Measurements from ENCODE around the gene MYO1A. TPM values are rescaled to one million over a fixed set of nuclear protein-coding genes. Genes with fewer than 3 reads are reported as not detected.

MYO1A gene
- polyA plus RNA-seq, 1 of the 3 experiments (the other 2 are of a cell fraction): not detected

- CTCF ChIA-PET: interaction anchor here (0.7 to 8.9 kb wide), 6 partner anchors 11 to 270 kb away, joined by 3 to 257 read pairs (median 33); partner anchors contain the start of genes STAT6, TAC3 and ZBTB39
- H3K9me3 ChIP-seq: no peaks in the 10 kb centered on the region
- no peak overlapping the region for H2AFZ ChIP-seq (ENCODE audit: low read depth)
- WGBS (ENCODE audit: low lambda C conversion rate): 95% methylated on average over 1 of the region's 1 CpG
- peaks cover 28 to 49% of the 10 kb centered on the region in 2 experiments for H3K36me3 ChIP-seq (replicated peaks in 1 of 2; ENCODE audit: control insufficient read depth in 1 of 2, insufficient read depth in 2 of 2, low read length in 1 of 2)
- no peak overlapping the region for H3K9ac ChIP-seq
- no peak for DNase-seq
- H3K79me2 ChIP-seq (ENCODE audit: insufficient read depth): no peaks in the 10 kb centered on the region
- no peak overlapping the region for H3K27ac ChIP-seq (ENCODE audit: low read depth in 2 of 2, low read length in 1 of 2)
- H3K4me3 ChIP-seq (ENCODE audit: low read depth in 2 of 2, low read length in 1 of 2): no peak overlapping the region
- TF ChIP-seq YY1 (IDR thresholded peaks at IDR 0.05; ENCODE audit: low read depth) (no peak), TCF12 (IDR thresholded peaks at IDR 0.05) (no peak), MXI1 (IDR thresholded peaks at IDR 0.05; ENCODE audit: low read depth, low read length) (no peak), FOXM1 (IDR thresholded peaks at IDR 0.05; ENCODE audit: low read depth) (no peak), EZH2phosphoT487 (IDR thresholded peaks at IDR 0.05; ENCODE audit: borderline replicate concordance, low read depth) (no peak), RFX5 (IDR thresholded peaks at IDR 0.05; ENCODE audit: low read length) (no peak), RCOR1 (IDR thresholded peaks at IDR 0.05; ENCODE audit: low read length) (no peak), TAF1 (IDR thresholded peaks at IDR 0.05; ENCODE audit: borderline replicate concordance, low read depth, low read length) (no peak), CHD2 (IDR thresholded peaks at IDR 0.05; ENCODE audit: low read length, partially characterized antibody) (no peak)
- TF ChIP-seq, protein P1, sequence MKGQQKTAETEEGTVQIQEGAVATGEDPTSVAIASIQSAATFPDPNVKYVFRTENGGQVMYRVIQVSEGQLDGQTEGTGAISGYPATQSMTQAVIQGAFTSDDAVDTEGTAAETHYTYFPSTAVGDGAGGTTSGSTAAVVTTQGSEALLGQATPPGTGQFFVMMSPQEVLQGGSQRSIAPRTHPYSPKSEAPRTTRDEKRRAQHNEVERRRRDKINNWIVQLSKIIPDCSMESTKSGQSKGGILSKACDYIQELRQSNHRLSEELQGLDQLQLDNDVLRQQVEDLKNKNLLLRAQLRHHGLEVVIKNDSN (IDR thresholded peaks at IDR 0.05; ENCODE audit: borderline replicate concordance, low read depth): no peak
- TF ChIP-seq, protein P2, sequence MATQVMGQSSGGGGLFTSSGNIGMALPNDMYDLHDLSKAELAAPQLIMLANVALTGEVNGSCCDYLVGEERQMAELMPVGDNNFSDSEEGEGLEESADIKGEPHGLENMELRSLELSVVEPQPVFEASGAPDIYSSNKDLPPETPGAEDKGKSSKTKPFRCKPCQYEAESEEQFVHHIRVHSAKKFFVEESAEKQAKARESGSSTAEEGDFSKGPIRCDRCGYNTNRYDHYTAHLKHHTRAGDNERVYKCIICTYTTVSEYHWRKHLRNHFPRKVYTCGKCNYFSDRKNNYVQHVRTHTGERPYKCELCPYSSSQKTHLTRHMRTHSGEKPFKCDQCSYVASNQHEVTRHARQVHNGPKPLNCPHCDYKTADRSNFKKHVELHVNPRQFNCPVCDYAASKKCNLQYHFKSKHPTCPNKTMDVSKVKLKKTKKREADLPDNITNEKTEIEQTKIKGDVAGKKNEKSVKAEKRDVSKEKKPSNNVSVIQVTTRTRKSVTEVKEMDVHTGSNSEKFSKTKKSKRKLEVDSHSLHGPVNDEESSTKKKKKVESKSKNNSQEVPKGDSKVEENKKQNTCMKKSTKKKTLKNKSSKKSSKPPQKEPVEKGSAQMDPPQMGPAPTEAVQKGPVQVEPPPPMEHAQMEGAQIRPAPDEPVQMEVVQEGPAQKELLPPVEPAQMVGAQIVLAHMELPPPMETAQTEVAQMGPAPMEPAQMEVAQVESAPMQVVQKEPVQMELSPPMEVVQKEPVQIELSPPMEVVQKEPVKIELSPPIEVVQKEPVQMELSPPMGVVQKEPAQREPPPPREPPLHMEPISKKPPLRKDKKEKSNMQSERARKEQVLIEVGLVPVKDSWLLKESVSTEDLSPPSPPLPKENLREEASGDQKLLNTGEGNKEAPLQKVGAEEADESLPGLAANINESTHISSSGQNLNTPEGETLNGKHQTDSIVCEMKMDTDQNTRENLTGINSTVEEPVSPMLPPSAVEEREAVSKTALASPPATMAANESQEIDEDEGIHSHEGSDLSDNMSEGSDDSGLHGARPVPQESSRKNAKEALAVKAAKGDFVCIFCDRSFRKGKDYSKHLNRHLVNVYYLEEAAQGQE (IDR thresholded peaks at IDR 0.05; ENCODE audit: low read depth, low read length): no peak
- TF ChIP-seq, protein P3, sequence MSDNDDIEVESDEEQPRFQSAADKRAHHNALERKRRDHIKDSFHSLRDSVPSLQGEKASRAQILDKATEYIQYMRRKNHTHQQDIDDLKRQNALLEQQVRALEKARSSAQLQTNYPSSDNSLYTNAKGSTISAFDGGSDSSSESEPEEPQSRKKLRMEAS (IDR thresholded peaks at IDR 0.05; ENCODE audit: low read depth): no peak
- TF ChIP-seq, protein P4, sequence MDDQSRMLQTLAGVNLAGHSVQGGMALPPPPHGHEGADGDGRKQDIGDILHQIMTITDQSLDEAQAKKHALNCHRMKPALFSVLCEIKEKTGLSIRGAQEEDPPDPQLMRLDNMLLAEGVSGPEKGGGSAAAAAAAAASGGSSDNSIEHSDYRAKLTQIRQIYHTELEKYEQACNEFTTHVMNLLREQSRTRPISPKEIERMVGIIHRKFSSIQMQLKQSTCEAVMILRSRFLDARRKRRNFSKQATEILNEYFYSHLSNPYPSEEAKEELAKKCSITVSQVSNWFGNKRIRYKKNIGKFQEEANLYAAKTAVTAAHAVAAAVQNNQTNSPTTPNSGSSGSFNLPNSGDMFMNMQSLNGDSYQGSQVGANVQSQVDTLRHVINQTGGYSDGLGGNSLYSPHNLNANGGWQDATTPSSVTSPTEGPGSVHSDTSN (IDR thresholded peaks at IDR 0.05): no peak
- TF ChIP-seq, protein P5, sequence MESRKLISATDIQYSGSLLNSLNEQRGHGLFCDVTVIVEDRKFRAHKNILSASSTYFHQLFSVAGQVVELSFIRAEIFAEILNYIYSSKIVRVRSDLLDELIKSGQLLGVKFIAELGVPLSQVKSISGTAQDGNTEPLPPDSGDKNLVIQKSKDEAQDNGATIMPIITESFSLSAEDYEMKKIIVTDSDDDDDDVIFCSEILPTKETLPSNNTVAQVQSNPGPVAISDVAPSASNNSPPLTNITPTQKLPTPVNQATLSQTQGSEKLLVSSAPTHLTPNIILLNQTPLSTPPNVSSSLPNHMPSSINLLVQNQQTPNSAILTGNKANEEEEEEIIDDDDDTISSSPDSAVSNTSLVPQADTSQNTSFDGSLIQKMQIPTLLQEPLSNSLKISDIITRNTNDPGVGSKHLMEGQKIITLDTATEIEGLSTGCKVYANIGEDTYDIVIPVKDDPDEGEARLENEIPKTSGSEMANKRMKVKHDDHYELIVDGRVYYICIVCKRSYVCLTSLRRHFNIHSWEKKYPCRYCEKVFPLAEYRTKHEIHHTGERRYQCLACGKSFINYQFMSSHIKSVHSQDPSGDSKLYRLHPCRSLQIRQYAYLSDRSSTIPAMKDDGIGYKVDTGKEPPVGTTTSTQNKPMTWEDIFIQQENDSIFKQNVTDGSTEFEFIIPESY (IDR thresholded peaks at IDR 0.05; ENCODE audit: borderline replicate concordance, low read depth): no peak
- H3K4me1 ChIP-seq (ENCODE audit: control insufficient read depth in 1 of 2, insufficient read depth in 2 of 2, low read depth in 1 of 2, low read length in 1 of 2): no peaks in the 10 kb centered on the region; a peak in 2 of 4 replicates
- H3K9me2 ChIP-seq: no peaks in the 10 kb centered on the region
- H3F3A ChIP-seq (replicated peaks; ENCODE audit: insufficient read depth): peaks cover 6% of the 10 kb centered on the region
- no peak overlapping the region for H3K4me2 ChIP-seq
- POLR2A ChIA-PET: no interaction called here
- no peaks in the 10 kb centered on the region for H4K20me1 ChIP-seq (ENCODE audit: insufficient read depth)
- H3K27me3 ChIP-seq (ENCODE audit: insufficient read depth): no peaks in the 10 kb centered on the region
Measured at GRCh38 chr12:57058454-57058853, 8.5 kb upstream of the MYO1A start.

Data from SK-N-SH (cell line).